GM19455 (cell line): ENCODE measurements around the gene S100P.
"Not testable (repeated sequence)": the region's sequence is repeated elsewhere in the genome, so short reads cannot be mapped to it uniquely, and the experiment has no call there.

Experiments
- ATAC-seq: cut with Tn5 transposase; IDR thresholded peaks from one replicate; pipeline ENCODE4 v1.9.1; 2021; ENCODE audit not compliant: unreplicated experiment

S100P gene

DNA sequence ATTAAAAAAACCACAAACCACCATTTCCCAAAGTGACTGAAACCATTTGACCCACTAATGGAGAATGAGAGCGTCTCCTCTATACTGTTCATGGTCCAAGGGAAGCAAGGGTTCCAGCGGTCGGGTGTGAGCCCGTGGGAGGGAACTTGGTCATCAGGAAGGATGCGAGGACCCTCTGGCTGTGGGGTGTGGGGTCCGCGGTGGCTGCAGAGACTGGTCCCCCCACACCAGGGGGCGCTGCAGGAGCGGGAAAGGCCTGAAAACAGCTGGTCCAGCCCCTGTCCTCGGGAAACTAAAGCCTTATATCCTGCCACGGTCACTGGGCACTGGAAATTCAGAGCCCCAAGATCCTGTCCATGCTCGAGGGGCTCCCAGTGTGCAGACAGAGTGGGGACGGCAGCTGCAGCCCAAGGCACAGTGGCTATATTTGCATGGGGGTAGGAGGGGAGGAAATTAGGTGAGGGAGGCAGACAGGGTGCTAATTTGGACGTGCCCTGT lies 26.6 kb downstream of the S100P start:
- ATAC-seq: no peak

DNA sequence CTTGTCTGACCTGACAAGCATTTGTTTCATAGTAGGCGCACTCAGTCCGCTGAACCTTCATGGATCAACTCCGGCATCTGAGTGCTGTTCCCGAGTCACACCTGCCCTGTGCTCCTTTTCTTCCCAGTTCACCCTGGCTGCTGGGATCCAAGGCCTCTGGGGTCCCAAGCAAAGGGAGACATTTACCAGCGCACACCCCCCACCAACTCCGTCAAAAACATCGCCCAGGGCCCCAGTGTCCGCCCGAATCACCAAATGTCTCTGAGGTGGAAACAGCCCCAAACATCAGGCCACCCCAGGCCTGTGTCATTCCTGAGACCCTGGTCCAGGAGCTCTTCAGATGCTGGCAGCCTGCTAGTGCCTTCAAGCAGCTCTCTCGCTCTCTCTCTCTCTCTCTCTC lies 27.4 kb downstream of the S100P start:
- no peak for ATAC-seq

DNA sequence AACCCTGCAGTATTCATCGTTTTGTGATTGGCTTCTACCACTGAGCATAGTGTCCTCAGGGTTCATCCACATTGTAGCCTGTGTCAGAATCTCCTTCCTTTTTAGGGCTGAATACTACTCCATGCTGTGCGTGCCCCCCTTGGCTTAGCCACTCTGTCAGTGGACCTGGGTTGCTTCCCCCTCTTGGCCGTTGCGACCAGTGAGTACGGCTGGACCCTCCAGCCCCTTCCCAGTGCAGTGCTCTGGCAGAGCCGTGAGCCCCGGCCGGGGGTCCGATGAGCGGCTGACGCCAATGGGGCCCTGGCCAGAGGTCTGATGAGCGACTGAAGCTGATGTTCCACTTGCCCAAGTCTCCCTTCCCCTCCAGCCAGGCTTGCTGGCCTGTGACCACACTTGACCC lies 29.2 kb downstream of the S100P start:
- ATAC-seq: no peak

DNA sequence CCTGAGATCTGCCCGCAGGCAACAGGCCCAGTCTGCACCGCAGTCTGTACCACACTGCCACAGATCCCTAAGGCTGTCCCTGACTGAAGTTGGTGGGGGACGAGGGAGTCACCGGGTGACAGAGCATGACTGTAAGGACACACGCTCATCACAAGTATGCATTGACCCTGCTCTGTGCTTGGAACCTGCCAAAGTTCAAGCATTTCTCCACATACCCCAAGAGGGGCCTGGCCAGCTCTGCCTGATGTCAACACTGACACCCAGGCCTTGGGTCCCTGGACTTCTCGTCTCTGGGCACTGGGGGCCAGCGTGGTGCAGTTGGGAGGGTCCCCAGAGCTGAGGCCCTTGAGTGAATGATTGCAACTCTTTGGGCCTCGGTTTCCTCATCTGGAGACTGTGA lies 30.2 kb downstream of the S100P start:
- no peak for ATAC-seq

DNA sequence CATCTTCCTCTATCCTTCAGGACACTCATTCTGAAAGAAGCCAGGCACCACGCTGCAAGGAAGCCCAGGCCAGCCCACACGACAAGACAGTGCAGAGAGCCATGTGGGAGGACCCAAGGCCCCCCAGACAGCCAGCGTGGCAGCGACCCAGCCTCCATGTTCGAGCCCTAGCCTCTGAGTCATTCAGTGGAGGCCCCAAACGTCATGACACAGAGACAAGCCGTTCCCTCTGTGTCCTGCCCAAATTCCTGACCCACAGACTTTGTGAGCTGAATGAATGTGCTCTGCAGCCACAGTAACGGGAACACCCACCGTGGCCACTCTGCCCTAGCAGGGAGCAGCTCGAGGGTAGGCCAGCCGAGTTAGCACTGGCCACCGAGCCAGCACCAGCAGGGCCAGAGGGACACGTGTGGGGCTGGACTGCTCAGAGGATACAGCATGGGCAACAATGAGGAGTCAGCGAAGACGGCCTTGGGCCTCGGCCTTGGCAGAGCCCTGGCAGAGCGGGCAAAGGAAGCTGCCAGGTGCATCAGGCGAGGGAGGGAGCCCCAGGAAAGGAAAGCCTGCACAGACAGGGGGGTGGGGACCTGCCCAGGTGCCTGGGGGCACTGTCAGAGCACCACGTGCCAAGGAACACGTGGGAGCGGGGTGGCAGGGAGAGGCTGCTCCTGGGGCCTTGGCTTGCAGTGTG lies 30.9 kb downstream of the S100P start:
- ATAC-seq: no peak

DNA sequence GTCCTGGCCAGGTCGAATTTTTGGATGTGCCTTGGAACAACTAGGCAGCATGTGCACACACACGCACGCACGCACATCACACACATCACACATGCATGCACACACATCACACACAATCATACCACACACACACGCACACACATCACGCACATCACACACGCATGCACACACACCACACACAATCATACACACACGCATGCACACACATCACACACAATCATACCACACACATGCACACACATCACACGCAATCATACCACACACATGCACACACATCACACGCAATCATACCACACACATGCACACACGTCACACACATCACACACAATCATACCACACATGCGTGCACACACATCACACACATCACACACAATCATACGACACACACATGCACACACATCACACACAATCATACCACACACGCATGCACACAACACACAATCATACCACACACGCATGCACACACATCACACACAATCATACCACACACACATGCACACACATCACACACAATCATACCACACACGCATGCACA lies 31.8 kb downstream of the S100P start:
- ATAC-seq: not testable (repeated sequence)

DNA sequence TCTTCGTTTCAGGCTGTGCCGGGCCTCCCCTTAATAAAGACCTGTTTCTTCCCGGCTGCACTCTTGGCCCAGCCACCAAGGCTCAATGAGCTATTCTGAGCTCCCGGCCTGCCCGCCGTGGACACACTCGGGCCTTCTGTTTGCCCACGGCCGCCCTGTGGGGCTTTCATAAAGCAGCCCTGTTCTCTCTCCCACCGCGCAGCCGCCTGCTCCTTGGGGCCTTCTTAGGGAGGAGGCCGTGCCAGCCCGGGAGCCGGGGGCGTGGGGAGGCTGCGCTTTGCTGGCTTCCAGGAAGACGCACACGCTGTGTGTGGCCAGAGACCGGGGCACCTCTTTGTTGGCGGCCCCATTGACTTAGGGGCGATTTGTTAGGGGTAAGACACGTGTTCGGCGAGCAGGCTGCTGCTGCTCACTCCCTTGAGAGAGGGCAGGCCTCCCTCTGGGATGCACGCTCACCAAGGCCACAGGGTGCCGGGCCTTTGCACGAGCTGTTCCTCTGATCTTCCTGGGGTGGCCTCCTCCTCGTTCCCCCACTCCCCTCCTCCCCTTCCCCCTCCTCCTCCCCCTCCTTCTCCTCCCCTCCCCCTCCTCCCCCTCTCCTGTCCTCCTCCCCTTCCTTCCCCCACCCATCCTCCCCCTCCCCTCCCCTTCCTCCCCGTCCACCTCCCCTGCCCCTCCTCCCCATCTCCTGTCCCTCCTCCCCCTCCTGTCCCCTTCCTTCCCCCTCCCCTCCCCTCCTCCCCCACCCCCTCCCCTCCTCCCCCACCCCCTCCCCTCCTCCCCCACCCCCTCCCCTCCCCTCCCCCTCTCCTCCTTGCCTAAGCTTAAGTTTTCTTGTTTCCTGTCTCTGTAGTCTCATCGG lies 33.6 kb downstream of the S100P start:
- no peak for ATAC-seq

DNA sequence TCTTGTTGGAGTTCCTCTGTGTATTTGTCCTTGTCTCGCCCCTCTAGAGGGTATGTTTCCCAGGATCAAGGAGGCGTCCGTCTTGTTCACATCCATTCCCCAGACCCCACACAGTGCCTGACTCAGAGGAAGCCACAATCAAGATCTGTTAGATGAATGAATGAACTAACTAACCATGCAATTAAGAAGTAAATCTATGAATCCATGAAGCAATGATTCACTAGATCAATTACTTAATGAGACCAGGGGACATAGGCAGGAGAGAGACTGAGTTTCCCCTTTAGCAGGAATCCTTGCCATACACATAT lies 34.2 kb downstream of the S100P start:
- no peak for ATAC-seq

DNA sequence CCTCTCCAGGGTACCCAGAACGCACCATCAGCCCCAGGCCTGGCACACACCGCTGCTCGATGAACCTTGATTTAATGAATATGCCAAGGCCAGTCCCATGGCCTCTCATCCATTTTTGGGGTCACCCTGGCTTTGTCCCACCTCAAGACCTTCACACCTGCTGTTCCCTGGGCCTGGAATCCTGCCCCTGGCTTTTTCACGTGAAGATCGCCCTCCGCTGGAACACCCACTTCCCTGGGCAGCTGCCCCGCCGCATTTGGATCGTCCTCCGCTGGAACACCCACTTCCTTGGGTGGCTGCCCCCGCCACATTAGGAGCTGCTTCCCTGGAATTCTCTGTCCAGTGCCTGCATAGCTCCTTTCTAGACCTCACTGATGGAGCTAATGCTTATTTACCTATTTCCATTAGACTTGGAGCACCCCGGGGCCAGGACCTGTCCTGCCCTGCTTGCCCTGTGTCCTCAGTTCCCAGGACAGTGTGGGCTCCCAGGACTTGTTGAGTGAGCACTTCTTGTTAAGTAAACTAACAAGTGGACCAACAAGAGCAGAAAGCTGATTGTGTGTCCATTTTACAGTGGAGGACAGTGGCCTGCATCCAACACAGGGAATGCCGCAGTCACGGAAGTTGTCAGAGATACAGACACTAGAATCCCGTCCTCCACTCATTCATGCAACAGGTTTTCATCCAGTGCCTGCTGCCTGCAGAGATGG lies 34.8 kb downstream of the S100P start:
- ATAC-seq: no peak

DNA sequence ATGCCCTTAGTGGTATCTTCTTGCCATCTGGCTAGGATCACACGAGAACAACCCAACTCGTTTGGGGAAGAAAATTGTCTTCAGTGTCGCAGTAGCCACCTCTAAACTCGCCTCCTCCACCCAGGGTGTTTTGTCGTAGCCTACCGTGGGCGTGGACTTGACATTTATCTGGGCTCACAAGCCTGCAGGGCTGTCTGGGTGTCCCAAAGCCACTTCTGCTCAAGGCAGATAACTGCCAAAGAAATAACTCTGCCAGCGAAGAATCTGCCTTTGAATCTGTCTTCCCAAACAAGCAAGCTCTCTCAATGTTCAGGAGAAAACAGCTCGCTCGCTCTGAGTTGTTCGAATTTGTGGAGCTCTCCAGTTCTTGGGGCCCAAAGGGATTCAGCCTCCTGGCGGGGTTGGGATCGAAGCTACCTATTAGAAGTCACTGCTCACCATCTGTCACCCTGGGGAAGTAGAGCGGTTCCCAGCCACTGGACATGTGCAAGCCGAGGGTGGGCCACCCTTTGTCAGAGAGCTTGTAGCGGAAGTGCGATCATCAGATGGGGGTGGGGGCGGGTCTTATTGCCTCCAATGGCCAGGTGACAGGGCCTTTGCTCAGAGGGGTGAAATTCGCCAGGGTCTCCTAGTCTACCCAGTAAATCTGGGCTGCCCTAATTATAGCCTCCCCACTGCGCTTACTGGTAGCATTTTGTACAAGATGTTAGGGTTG lies 37.1 kb downstream of the S100P start:
- no peak for ATAC-seq

DNA sequence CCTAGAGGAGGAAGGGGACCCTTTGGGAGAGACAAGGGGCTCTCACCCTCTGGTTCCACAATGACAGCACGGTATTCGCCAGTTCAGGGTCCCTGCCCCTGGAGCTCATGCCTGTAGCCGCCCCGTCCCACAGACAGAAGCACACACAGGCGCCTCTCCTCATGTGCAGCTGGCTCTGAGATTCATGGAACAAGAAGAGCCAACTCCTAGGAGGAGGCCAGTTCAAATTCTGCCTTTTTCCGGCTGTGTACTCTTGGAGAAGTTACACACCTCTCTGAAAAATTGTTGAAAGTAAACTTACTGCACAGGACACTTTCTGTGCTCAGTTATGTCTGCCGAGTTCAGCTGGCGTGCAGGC lies 37.6 kb downstream of the S100P start:
- no peak for ATAC-seq

DNA sequence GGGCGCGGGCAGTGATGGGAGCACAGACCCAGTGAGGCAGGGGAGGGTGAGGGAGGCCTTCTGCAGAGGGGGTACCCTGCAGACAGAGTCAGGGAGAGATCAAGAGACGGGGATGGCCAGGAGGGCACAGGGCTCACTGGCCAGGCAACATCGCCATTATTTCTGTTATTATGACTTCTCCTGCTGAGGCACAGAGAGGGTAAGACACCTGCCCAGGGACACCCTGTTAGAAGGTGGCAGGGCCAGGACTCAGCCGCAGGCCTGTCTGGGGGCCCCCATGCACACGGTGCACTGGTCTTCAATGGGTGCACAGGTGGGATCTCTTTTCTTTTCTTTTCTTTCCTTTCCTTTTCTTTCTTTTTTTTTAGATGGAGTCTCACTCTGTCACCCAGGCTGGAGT lies 38.1 kb downstream of the S100P start:
- ATAC-seq: no peak

DNA sequence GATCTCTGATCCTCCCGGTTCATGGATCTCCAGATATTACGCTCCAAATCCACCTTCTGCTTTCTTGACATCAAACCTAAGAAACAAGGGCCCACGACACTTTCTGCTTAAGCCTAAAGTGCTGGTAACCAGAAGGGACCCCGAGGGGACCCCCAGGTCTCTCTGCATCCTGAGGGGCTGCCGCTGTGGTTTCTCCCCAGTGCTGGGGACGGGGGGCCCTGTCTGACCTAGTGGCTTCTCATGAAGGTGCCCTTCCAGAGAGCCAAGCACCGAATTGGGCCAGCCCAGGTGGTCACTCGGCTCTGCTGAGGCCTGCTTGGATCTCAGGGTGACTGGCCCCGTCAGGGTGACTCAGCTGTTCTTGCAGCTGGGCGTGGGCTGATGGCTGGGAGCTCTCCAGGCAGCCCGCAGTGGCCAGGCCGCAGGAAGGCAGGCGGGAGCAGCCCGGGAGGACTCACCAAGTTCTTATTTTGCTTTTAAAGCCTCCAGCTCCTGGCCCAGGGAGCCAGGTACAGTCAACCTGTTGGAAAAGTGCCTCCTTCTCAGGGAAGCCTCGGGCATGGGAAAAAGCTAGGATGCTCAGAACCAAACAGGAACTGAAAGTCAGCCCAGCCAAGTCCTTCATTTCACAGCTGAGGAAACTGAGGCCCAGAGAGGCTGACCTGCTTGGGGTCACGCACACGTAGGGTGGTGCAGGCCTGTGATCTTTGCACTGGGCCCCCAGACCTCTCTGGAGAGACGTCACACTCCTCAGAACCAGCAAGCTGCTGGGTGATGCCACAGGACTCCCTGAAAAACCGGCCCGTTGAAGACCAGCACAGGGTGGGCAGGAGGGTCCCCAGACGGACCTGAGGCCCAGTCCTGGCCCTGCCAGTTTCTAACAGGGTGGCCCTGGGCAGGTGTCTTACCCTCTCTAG lies 39.0 kb downstream of the S100P start:
- no peak for ATAC-seq

DNA sequence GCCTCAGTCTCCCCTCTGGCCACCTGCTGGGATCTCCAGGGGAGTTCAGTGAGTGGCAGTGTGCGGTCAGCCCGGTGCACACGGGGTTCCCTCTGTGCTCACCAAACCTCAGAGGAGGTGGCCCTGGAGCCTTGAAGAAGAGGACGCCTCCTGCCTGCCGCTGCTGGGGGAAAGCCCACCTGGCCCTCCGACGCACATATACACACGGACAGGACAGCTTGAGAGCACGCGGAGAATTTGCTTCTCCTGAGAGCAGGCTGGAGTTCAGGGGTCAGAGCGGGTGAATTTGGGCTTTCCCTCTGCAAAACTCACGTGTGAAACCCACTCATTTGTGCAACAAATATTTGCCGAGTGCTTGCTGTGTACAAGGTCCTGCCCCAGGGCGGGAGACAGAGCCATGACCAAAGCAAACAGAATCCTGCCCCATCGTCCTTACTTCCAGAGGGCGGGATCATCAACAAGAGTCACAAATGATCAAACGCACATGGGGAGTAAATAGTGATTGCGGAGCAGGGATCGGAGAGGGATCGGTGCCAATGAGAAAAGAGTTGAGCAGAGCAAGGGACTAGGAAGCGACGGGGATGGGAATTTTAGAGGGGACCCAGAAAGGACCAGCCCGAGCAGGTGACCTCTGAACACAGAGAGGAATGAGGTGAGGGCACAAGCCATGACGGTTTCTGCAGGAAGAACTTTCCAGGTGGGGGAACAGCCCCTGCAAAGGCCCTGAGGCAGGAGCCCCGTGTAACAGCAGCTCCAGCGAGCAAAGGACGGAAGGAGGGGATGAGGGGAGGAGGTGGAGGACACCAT lies 39.9 kb downstream of the S100P start:
- no peak for ATAC-seq

DNA sequence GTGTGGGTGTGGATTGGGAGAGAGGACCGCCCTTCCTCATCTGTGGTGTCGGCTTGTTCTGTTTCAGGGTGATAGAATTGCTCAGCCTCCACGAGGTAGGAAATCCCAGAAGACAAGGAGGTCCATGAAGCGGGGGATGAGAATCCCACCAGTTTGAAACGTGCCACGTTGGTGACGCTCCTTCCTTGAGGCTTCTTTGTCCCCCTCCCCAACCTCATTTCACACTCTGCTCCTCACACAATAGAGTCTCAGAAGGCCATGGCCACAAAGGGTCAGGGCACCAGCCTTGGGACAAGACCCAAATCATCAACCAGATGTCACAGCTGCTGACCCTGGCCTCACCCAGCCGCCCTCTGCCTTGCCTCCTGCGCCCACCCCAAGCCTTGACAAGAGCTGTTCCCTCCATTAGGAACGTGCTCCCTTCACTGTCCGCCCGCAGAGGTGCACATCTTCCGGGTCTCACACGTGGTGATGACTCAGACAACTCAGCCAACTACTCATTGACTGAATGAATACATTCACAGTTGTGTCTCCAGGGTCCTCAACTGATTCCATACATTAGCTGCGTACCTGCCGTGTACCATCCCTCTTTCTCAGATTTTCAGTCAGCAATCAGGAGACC lies 40.6 kb downstream of the S100P start:
- ATAC-seq: no peak

DNA sequence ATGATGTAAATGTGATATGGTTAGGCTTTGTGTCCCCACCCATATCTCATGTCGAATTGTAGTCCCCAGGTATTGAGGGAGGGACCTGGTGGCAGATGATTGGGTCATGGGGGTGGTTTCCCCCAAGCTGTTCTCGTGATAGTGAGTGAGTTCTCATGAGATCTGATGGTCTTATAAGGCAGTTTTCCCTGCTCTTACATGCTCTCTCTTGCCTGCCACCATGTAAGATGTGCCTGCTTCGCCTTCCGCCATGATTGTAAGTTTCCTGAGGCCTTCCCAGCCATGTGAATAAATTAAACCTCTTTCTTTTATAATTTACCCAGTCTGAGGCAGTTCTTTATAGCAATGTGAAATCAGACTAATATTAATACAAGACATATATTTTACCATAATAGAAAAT lies 46.2 kb downstream of the S100P start:
- ATAC-seq: no peak

DNA sequence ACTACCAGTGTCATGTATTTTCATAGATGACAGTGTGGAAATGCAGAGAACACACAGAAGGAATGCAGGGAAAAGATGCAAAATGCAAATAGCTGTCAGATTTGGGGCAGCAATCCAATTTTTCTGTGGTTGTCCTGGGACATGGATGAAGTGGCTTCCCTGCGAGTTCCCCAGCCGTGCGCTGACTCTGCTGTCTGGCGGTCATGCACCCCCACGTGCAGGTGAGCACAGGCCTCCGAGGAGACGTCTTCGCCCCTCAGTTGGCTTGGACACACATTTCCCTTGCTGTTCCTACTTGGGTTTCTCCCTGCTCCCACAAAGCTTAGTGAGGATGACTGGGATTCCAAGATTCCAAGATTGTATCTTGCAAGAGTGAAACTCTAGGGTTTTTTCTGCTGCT lies 46.7 kb downstream of the S100P start:
- ATAC-seq: no peak

DNA sequence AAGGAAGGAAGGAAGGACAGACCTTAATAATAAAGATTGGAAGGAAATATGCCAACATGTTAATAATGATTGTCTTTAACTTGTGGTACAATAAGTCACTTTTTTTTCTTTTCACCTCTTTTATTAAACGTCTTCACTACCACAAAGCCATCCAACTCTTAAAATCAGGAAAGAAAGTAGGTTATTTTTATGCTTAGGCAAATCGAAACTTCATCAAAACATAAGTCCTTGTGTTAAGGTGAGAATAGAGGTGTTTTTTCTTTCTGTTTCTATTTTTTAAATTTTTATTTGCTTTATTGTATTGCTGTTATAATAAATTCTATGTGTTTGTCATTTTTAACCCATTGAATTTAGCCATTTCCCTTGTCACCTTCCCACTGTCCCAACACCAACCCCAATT lies 48.8 kb downstream of the S100P start:
- no peak for ATAC-seq

DNA sequence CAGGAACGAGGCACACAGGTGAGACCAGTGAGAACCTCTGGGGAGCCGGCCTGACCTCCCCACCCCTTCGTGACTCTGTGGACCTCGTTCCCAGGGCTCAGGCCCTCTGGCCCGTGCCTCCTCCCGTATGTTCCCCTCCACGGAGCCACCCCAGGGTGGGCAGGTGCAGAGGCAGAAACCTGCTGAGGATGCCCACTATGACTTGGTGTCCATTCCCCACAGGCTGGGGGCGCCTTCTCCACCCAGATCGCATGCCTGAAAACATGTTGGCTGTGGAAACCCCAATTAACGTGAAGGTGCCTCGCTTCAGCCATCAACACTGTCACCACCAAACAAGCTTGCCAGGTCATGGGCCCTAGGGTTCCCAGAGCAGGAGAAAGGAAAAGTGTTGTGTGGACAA lies 49.3 kb downstream of the S100P start:
- ATAC-seq: no peak
